Stimulated activated CD8-positive, alpha-beta memory T cell treated with anti-CD3 and anti-CD28 coated beads, Interleukin-2, amount 100 ng/mL, for 48 hours (primary cell): Measurements from ENCODE around the gene CEACAM16.

Source experiments
- DNase-seq, 2 donors: peaks; one replicate each; pipeline ENCODE4 v3.0.0-alpha.2; 2020; ENCODE audit warnings: low read depth in 2 of 2

CEACAM16 gene

DNA sequence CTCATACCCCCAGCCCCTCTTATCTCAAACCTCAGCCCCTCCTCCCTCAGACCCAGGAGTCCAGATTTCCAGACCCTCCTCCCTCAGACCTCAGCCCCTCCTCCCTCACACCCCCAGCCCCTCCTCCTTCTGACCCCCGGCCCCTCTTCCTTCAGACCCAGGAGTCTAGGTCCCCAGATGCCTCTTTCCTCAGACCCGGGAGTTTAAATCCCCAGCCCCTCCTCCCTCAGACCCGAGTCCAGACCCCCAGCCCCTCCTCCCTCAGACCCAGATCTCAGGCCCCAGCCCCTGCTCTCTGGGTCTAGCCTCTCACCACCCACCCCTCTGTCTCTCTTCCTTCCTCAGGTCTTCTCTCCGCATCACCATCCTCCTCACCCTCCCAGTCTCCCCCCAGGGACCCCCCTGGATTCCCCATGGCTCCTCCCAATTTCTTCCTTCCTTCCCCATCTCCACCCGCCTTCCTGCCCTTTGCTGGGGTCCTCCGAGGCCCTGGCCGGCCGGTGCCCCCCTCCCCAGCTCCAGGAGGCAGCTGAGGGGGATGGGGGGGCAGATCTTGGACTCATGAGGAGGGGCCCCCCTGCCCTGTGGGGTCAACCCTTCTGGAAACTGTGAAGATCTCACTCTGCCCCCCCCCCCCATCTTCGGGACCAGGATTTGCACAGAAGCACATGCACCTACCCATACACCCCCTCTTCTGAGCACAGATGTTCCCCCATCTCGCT is 60.3 kb downstream of the CEACAM16 start:
- DNase-seq, result no peak
